HCT116 (cell line): ENCODE results near the gene FXYD2. TPM values are rescaled to one million over a fixed set of nuclear protein-coding genes. Genes with fewer than 3 reads are reported as not detected.

ENCODE experiments used
- ATAC-seq: fragments of 200-7000 bp; cut with Tn5 transposase; 2 replicates; pipeline ENCODE4 v1.9.1; 2020; ENCODE audit warnings: mild to moderate bottlenecking, moderate library complexity
- Bru-seq: library from RNA; stranded (reverse); fragments of 400-500 nt; gene quantifications from one replicate; lab custom pipeline; 2021; lab: Mats Ljungman, UMichigan
- BruChase-seq, 2 experiments: library from RNA; stranded (reverse); fragments of 400-500 nt; gene quantifications; one replicate each; lab custom pipeline; 2021; lab: Mats Ljungman, UMichigan
- BruUV-seq: library from RNA; stranded (reverse); fragments of 400-500 nt; replicated peaks from 2 replicates; lab custom pipeline; 2021; lab: Mats Ljungman, UMichigan
- CTCF ChIA-PET: fragments of 300-600 bp; sonication (Branson Sonifier 250); formaldehyde crosslinking; loops from one replicate; lab custom pipeline; 2021; ENCODE audit warnings: antibody characterized with exemption; lab: Charles Lee
- POLR2A ChIA-PET: fragments of 300-600, 350-600 bp; sonication (Branson Sonifier 250); formaldehyde crosslinking; loops from one replicate; lab custom pipeline; 2021; ENCODE audit warnings: antibody characterized with exemption; lab: Charles Lee
- RAD21 ChIA-PET, 2 experiments: fragments of 300-600 bp; sonication (Branson Sonifier 250); formaldehyde crosslinking; loops; one replicate each; lab custom pipeline; 2023; ENCODE audit warnings: low total read pairs in 2 of 2; ENCODE audit not compliant: uncharacterized antibody in 2 of 2, unreplicated experiment in 2 of 2, low non-redundant PET in 1 of 2; lab: Charles Lee
- DNase-seq: peaks from one replicate; pipeline ENCODE4 v3.0.0-alpha.2; 2010; ENCODE audit warnings: low read depth, low spot score
- H2AFZ ChIP-seq: fragments of 200-600 bp; shearing (Covaris generic), sonication (generic); 2 replicates; pipeline ENCODE4 v1.6.1; 2017; ENCODE audit warnings: low read depth, mixed run types, mixed read lengths, antibody characterized with exemption, low read length; ENCODE audit not compliant: poor library complexity, severe bottlenecking
- H3K27ac ChIP-seq: 2 replicates; pipeline ENCODE4 v1.5.1; 2012; ENCODE audit warnings: low read depth, low read length
- H3K27me3 ChIP-seq: fragments of 200-600 bp; sonication (generic); 2 replicates; pipeline ENCODE4 v1.6.1; 2016; ENCODE audit warnings: mixed run types, low read length, mixed read lengths; ENCODE audit not compliant: insufficient read depth
- H3K36me3 ChIP-seq, 2 experiments: fragments of 200-500 bp in 1 of 2; fragments of 200-600 bp in 1 of 2; sonication (Bioruptor generic) in 1 of 2; sonication (generic) in 1 of 2; 2 replicates each; pipeline versions ENCODE4 v1.5.1 to v1.6.1; 2014 to 2016; ENCODE audit warnings: low read length in 2 of 2, inconsistent platforms in 1 of 2, mixed read lengths in 1 of 2, mixed run types in 1 of 2; ENCODE audit not compliant: insufficient read depth in 2 of 2, control insufficient read depth in 1 of 2
- H3K4me1 ChIP-seq, 2 experiments: fragments of 200-600 bp in 1 of 2; sonication (generic) in 1 of 2; 2 replicates each; pipeline versions ENCODE4 v1.5.1 to v1.6.1; 2012 to 2017; ENCODE audit warnings: low read length in 2 of 2, inconsistent platforms in 1 of 2, mild to moderate bottlenecking in 1 of 2, mixed read lengths in 1 of 2, mixed run types in 1 of 2, moderate library complexity in 1 of 2; ENCODE audit not compliant: insufficient read depth in 2 of 2, control insufficient read depth in 1 of 2
- H3K4me2 ChIP-seq: fragments of 200-600 bp; sonication (generic); 2 replicates; pipeline ENCODE4 v1.6.1; 2017; ENCODE audit warnings: mixed run types, low read length, mixed read lengths
- H3K4me3 ChIP-seq, 2 experiments: fragments of 200-600 bp in 1 of 2; sonication (generic) in 1 of 2; replicated peaks in 1 of 2; 2 replicates each; pipeline ENCODE4 v1.5.1; 2011 to 2016; ENCODE audit warnings: low read length in 2 of 2, control low read depth in 1 of 2, low read depth in 1 of 2, mild to moderate bottlenecking in 1 of 2, mixed read lengths in 1 of 2, mixed run types in 1 of 2
- H3K79me2 ChIP-seq: fragments of 200-600 bp; sonication (generic); 2 replicates; pipeline ENCODE4 v1.6.1; 2017; ENCODE audit warnings: mild to moderate bottlenecking, mixed run types, low read length, moderate library complexity, mixed read lengths; ENCODE audit not compliant: insufficient read depth
- H3K9ac ChIP-seq: fragments of 200-600 bp; sonication (generic); 2 replicates; pipeline ENCODE4 v1.6.1; 2016; ENCODE audit warnings: low read length, mixed read lengths
- H3K9me2 ChIP-seq: fragments of 200-600 bp; sonication (generic), shearing (Covaris generic); 2 replicates; pipeline ENCODE4 v1.6.1; 2017; ENCODE audit warnings: mixed run types, mild to moderate bottlenecking, moderate library complexity; ENCODE audit not compliant: insufficient read depth
- H3K9me3 ChIP-seq, 2 experiments: fragments of 200-500 bp in 1 of 2; fragments of 200-600 bp in 1 of 2; sonication (Bioruptor generic) in 1 of 2; sonication (generic) in 1 of 2; 2 replicates each; pipeline ENCODE4 v1.6.1; 2014 to 2017; ENCODE audit warnings: low read length in 2 of 2, mixed read lengths in 2 of 2, inconsistent platforms in 1 of 2, low read depth in 1 of 2, mild to moderate bottlenecking in 1 of 2, mixed run types in 1 of 2, moderate library complexity in 1 of 2; ENCODE audit not compliant: control insufficient read depth in 1 of 2, insufficient read depth in 1 of 2
- H4K20me1 ChIP-seq: fragments of 200-600 bp; sonication (generic), shearing (Covaris generic); 2 replicates; pipeline ENCODE4 v1.6.1; 2017; ENCODE audit warnings: mixed run types, mild to moderate bottlenecking, moderate library complexity; ENCODE audit not compliant: insufficient read depth
- CEBPB ChIP-seq: IDR thresholded peaks from 2 replicates; pipeline ENCODE4 v1.6.1; 2012; ENCODE audit warnings: low read depth
- EZH2 ChIP-seq: fragments of 200-600 bp; sonication (generic); IDR thresholded peaks from 2 replicates; pipeline ENCODE4 v1.6.1; 2017; ENCODE audit warnings: antibody characterized with exemption, mixed run types
- EZH2phosphoT487 ChIP-seq: fragments of 200-600 bp; IDR thresholded peaks from 2 replicates; pipeline ENCODE4 v1.6.1; 2018; ENCODE audit warnings: antibody characterized with exemption, borderline replicate concordance
- POLR2AphosphoS5 ChIP-seq: IDR thresholded peaks from 2 replicates; pipeline ENCODE4 v1.6.1; 2011; ENCODE audit warnings: mild to moderate bottlenecking, low read depth, low read length, moderate library complexity
- SRF ChIP-seq: IDR thresholded peaks from 2 replicates; pipeline ENCODE4 v1.6.1; 2012; ENCODE audit warnings: low read depth
- TCF7L2 ChIP-seq: IDR thresholded peaks from 2 replicates; pipeline ENCODE4 v1.7.0; 2011; ENCODE audit warnings: borderline replicate concordance, inconsistent platforms; ENCODE audit not compliant: insufficient read depth, insufficient read length; ENCODE audit errors: extremely low read depth
- YY1 ChIP-seq: IDR thresholded peaks from 2 replicates; pipeline ENCODE4 v1.6.1; 2011; ENCODE audit warnings: low read length, low read depth, moderate library complexity, mild to moderate bottlenecking; ENCODE audit not compliant: insufficient replicate concordance; ENCODE audit errors: extremely low read depth
- intact Hi-C: fragments of 100-400 bp; cut with micrococcal nuclease; formaldehyde crosslinking; loops from 2 replicates; pipeline ENCODE4 v1.10.0; 2022
- long read RNA-seq: library from polyadenylated mRNA; unstranded; transcript quantifications from one replicate; pipeline ENCODE4 v2.0.0, GENCODE V29; 2021; ENCODE audit not compliant: unreplicated experiment
- polyA plus RNA-seq: library from polyadenylated mRNA; unstranded; fragments of >200 nt; gene quantifications from 2 replicates; pipeline ENCODE4 v1.2.1, GENCODE V29; 2012; ENCODE audit warnings: missing spikeins
- total RNA-seq: library from RNA; stranded (reverse); gene quantifications from one replicate; pipeline ENCODE4 v1.2.1, GENCODE V29; 2021; ENCODE audit not compliant: unreplicated experiment

The FXYD2 gene
- total RNA-seq (0.52 TPM), Bru-seq, nascent RNA (percentile 20 among the genes with signal in this experiment), BruChase-seq, experiment 1, labeled RNA remaining after a 6-hour chase (percentile 5 among the genes with signal in this experiment), BruChase-seq, experiment 2, labeled RNA remaining after a 2-hour chase (percentile 14 among the genes with signal in this experiment)
- polyA plus RNA-seq: 0.07 and 0.17 TPM in 2 replicates
- long read RNA-seq: 0 reads

DNA sequence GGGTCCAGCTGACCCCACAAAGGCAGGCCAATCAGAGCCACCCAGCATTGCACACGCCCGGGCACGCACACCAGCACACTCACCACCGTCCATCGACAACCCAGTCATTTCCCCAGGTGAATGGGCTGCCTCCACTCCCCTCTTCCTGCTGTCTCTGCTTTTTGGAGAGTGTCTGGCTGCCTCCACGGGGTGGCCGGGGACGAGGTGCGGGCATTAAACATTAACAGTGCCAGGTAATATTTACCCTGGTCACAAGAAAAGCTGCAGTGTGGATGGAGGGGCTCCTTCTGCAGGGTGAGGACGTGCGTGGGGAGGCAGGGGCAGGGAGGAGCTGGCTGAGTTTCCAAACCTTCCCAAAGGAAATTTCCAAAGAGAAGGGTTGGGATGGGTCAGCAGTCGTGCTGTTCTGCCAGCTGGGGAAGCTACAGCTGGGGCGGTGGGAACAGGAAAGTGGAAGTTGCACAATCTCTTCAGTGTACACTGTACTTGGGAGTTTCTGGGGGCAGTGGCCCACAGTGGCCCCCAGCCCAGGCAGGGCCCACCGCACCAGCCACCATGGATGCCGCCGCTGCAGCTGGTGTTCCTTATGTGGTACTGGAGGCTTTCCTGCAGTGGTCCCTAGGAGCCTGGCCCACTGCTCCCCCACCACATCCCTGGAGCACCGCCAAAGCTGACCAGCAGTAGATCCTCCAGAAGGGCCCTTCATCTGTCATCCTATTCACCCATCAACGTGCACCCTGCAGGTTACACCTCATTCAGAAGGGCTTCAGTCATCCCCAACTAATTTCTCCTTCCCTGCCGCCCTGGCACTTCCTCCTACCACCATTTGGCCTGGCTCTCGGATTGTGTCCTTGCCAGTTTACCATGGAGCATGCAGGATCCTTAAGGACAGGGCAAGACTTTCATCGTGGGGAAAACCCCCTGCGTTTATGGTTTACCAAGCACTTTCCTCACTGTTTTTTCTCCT is at the start of gene FXYD2:
Gene FXYD2, minus strand, starts transcription at position 174 of the 967 bp plus-strand sequence. Its CDS starts 66 bp downstream, at position 108.
- POLR2A ChIA-PET: no interaction called here
- H2AFZ ChIP-seq: no peak within 1 kb of the TSS
- DNase-seq: no peak

DNA sequence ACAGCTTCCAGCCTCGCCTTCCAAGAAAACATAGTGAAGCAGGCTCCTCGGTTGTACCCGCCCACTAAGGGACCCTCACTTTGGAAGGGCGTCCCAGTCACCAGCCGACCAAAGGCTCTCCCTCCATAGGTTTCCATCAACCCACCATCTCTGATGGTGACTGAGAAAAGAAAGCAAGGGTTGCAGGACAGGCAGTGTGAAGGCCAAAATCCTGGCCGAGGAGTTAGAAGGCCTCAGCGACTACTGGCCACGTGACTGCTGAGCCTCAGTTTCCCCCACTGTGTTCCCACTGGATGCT is 49.2 kb upstream of the FXYD2 start:
- BruUV-seq: no TSS peak
- ChIA-PET CTCF (no interaction called here), POLR2A (no interaction called here), RAD21 (no interaction called here)
- no peaks in the 10 kb centered on the region for H3K79me2 ChIP-seq
- no peak overlapping the region for H3K27ac ChIP-seq
- no peaks in the 10 kb centered on the region for H3K9me2 ChIP-seq
- peaks cover 43% of the 10 kb centered on the region; the same call in 1 of the 2 replicates for H3K27me3 ChIP-seq
- peaks cover 5 to 13% of the 10 kb centered on the region in 2 experiments; a peak in 3 of 4 replicates for H3K4me1 ChIP-seq
- H4K20me1 ChIP-seq: no peaks in the 10 kb centered on the region
- intact Hi-C loops: no loop called here
- H3K9me3 ChIP-seq: no peaks in the 10 kb centered on the region
- DNase-seq (no peak), ATAC-seq (no peak)
- no peak overlapping the region for H3K9ac ChIP-seq
- H2AFZ ChIP-seq: no peak overlapping the region
- TF ChIP-seq TCF7L2 (no peak), POLR2AphosphoS5 (no peak), YY1 (no peak), SRF (no peak), EZH2 (no peak)
- no peaks in the 10 kb centered on the region for H3K36me3 ChIP-seq
- no peak overlapping the region for H3K4me2 ChIP-seq
- H3K4me3 ChIP-seq: no peak overlapping the region

More for the DNA sequence above, at the start of gene FXYD2:
- H3K4me1 ChIP-seq: peaks cover 7 to 20% of the 10 kb centered on the region in 2 experiments; a peak in 3 of 4 replicates
- no peaks in the 10 kb centered on the region for H3K27me3 ChIP-seq
- no peak within 1 kb of the TSS for H3K27ac ChIP-seq
- intact Hi-C loops: no loop called here
- no peaks in the 10 kb centered on the region for H3K9me3 ChIP-seq
- no peak within 1 kb of the TSS for H3K4me2 ChIP-seq
- no peaks in the 10 kb centered on the region for H3K36me3 ChIP-seq
- no peaks in the 10 kb centered on the region for H4K20me1 ChIP-seq
- H3K79me2 ChIP-seq: no peaks in the 10 kb centered on the region
- CTCF ChIA-PET: interaction anchor here (2.5 to 10.0 kb wide), 3 partner anchors 121 to 229 kb away, joined by 9 to 224 read pairs (median 23); no protein-coding TSS in a partner anchor
- no peak for ATAC-seq
- no peak within 1 kb of the TSS for H3K4me3 ChIP-seq
- TF ChIP-seq EZH2phosphoT487: no peak
- TF ChIP-seq EZH2: no peak
- TF ChIP-seq CEBPB: no peak
- no TSS peak for BruUV-seq
- H3K9ac ChIP-seq: no peak within 1 kb of the TSS
- H3K9me2 ChIP-seq: no peaks in the 10 kb centered on the region
- RAD21 ChIA-PET: interaction anchor here in 1 of 2 experiments (0.6 kb wide), 1 partner anchor 203 kb away, joined by 3 read pairs; no protein-coding TSS in a partner anchor
